ENCODE results near the gene EIF5AL1. TPM values are rescaled to one million over a fixed set of nuclear protein-coding genes. Genes with fewer than 3 reads are reported as not detected.

EIF5AL1 gene
- total RNA-seq, 2 donors from 2014 or later: 0.22 to 0.62 TPM

GRCh38 chr10:79488336-79488735, 24.0 kb upstream of the EIF5AL1 start:
- Histone ChIP-seq H3K36me3 (ENCODE audit: control insufficient read depth, insufficient read depth, low read length) (no peaks in the 10 kb centered on the region), H3K27ac (ENCODE audit: low read depth, low read length) (no peak overlapping the region), H3K9me3 (ENCODE audit: control insufficient read depth, low read length) (no peaks in the 10 kb centered on the region), H3K27me3 (ENCODE audit: control insufficient read depth, insufficient read depth, low read length, poor library complexity, severe bottlenecking) (no peaks in the 10 kb centered on the region), H3K9ac (ENCODE audit: extremely low read depth, low read length, poor library complexity, severe bottlenecking) (no peak overlapping the region), H3K4me3 (ENCODE audit: low read length) (no peak overlapping the region), H3K4me1 (ENCODE audit: control insufficient read depth, insufficient read depth, low read length) (no peaks in the 10 kb centered on the region)
- H3K9me3 Mint-ChIP-seq: no peaks in the 10 kb centered on the region
- peak; percentile 76 for DNase-seq
- H3K36me3 Mint-ChIP-seq (ENCODE audit: low read depth): no peaks in the 10 kb centered on the region
- WGBS, 2 experiments (ENCODE audit: insufficient coverage in 1 of 2, insufficient read length in 1 of 2): 86 to 92% methylated on average over 4 to 5 of the region's 5 CpGs
- H3K4me3 Mint-ChIP-seq: no peak overlapping the region
- peaks cover 1% of the 10 kb centered on the region for H3K4me1 Mint-ChIP-seq
- TF ChIP-seq, protein P1, sequence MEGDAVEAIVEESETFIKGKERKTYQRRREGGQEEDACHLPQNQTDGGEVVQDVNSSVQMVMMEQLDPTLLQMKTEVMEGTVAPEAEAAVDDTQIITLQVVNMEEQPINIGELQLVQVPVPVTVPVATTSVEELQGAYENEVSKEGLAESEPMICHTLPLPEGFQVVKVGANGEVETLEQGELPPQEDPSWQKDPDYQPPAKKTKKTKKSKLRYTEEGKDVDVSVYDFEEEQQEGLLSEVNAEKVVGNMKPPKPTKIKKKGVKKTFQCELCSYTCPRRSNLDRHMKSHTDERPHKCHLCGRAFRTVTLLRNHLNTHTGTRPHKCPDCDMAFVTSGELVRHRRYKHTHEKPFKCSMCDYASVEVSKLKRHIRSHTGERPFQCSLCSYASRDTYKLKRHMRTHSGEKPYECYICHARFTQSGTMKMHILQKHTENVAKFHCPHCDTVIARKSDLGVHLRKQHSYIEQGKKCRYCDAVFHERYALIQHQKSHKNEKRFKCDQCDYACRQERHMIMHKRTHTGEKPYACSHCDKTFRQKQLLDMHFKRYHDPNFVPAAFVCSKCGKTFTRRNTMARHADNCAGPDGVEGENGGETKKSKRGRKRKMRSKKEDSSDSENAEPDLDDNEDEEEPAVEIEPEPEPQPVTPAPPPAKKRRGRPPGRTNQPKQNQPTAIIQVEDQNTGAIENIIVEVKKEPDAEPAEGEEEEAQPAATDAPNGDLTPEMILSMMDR (conservative IDR thresholded peaks at IDR 0.05): no peak
- H3K27me3 Mint-ChIP-seq (ENCODE audit: insufficient read depth): no peaks in the 10 kb centered on the region
- no peak overlapping the region for H3K27ac Mint-ChIP-seq

- TF ChIP-seq, protein P1 (conservative IDR thresholded peaks at IDR 0.05): no peak
- H3K4me3 ChIP-seq (ENCODE audit: low read length): no peak overlapping the region
- H3K4me3 Mint-ChIP-seq: no peak overlapping the region
- H3K27me3 Mint-ChIP-seq (ENCODE audit: insufficient read depth): peaks cover under 1% of the 10 kb centered on the region
- H3K27me3 ChIP-seq (ENCODE audit: control insufficient read depth, insufficient read depth, low read length, poor library complexity, severe bottlenecking): no peaks in the 10 kb centered on the region
- H3K36me3 Mint-ChIP-seq (ENCODE audit: low read depth): no peaks in the 10 kb centered on the region
- H3K4me1 ChIP-seq (ENCODE audit: control insufficient read depth, insufficient read depth, low read length): no peaks in the 10 kb centered on the region
- peaks cover 1% of the 10 kb centered on the region for H3K4me1 Mint-ChIP-seq
- no peaks in the 10 kb centered on the region for H3K36me3 ChIP-seq (ENCODE audit: control insufficient read depth, insufficient read depth, low read length)
- H3K9me3 ChIP-seq (ENCODE audit: control insufficient read depth, low read length): no peaks in the 10 kb centered on the region
- H3K9ac ChIP-seq (ENCODE audit: extremely low read depth, low read length, poor library complexity, severe bottlenecking): no peak overlapping the region
- WGBS, 2 experiments (ENCODE audit: insufficient coverage in 1 of 2, insufficient read length in 1 of 2): 96 to 100% methylated on average over 3 of the region's 3 CpGs
- H3K9me3 Mint-ChIP-seq: no peaks in the 10 kb centered on the region
- peak; percentile 40 for DNase-seq
- H3K27ac ChIP-seq (ENCODE audit: low read depth, low read length): no peak overlapping the region
- no peak overlapping the region for H3K27ac Mint-ChIP-seq
These were observed 23.5 kb upstream of the EIF5AL1 start for GRCh38 chr10:79488870-79489269.

- peaks cover 1% of the 10 kb centered on the region for H3K4me1 Mint-ChIP-seq
- H3K4me3 Mint-ChIP-seq: no peak overlapping the region
- H3K27me3 Mint-ChIP-seq (ENCODE audit: insufficient read depth): peaks cover 12% of the 10 kb centered on the region
- Histone ChIP-seq H3K4me3 (ENCODE audit: low read length) (no peak overlapping the region), H3K9ac (ENCODE audit: extremely low read depth, low read length, poor library complexity, severe bottlenecking) (no peak overlapping the region), H3K9me3 (ENCODE audit: control insufficient read depth, low read length) (no peaks in the 10 kb centered on the region), H3K27me3 (ENCODE audit: control insufficient read depth, insufficient read depth, low read length, poor library complexity, severe bottlenecking) (no peaks in the 10 kb centered on the region), H3K36me3 (ENCODE audit: control insufficient read depth, insufficient read depth, low read length) (no peaks in the 10 kb centered on the region), H3K4me1 (ENCODE audit: control insufficient read depth, insufficient read depth, low read length) (no peaks in the 10 kb centered on the region), H3K27ac (ENCODE audit: low read depth, low read length) (no peak overlapping the region)
- TF ChIP-seq, protein P1 (conservative IDR thresholded peaks at IDR 0.05): no peak
- WGBS, 2 experiments (ENCODE audit: insufficient coverage in 1 of 2, insufficient read length in 1 of 2): 81 to 89% methylated on average over 4 to 9 of the region's 9 CpGs
- H3K27ac Mint-ChIP-seq: no peak overlapping the region
- DNase-seq: peak; percentile 59
- H3K36me3 Mint-ChIP-seq (ENCODE audit: low read depth): no peaks in the 10 kb centered on the region
- no peaks in the 10 kb centered on the region for H3K9me3 Mint-ChIP-seq
These were observed 21.8 kb upstream of the EIF5AL1 start for GRCh38 chr10:79490400-79491142.

Data from endodermal cell (in vitro differentiated cells).